ENCODE measurements around the gene SGPP2. TPM values are rescaled to one million over a fixed set of nuclear protein-coding genes. Genes with fewer than 3 reads are reported as not detected.

The SGPP2 gene
- total RNA-seq, 1 experiment from 2014 or later = not detected

GRCh38 chr2:222544661-222545060 lies 120.3 kb downstream of the SGPP2 start:
- Histone ChIP-seq H3K4me3 (no peak overlapping the region), H3K9me3 (replicated peaks) (no peaks in the 10 kb centered on the region), H3K27me3 (replicated peaks) (peaks cover 15% of the 10 kb centered on the region), H3K4me1 (replicated peaks) (no peaks in the 10 kb centered on the region), H3K27ac (no peak overlapping the region), H3K36me3 (no peaks in the 10 kb centered on the region)
- no peak for DNase-seq (ENCODE audit: low read depth in 1 of 2, low spot score in 2 of 2)

DNA sequence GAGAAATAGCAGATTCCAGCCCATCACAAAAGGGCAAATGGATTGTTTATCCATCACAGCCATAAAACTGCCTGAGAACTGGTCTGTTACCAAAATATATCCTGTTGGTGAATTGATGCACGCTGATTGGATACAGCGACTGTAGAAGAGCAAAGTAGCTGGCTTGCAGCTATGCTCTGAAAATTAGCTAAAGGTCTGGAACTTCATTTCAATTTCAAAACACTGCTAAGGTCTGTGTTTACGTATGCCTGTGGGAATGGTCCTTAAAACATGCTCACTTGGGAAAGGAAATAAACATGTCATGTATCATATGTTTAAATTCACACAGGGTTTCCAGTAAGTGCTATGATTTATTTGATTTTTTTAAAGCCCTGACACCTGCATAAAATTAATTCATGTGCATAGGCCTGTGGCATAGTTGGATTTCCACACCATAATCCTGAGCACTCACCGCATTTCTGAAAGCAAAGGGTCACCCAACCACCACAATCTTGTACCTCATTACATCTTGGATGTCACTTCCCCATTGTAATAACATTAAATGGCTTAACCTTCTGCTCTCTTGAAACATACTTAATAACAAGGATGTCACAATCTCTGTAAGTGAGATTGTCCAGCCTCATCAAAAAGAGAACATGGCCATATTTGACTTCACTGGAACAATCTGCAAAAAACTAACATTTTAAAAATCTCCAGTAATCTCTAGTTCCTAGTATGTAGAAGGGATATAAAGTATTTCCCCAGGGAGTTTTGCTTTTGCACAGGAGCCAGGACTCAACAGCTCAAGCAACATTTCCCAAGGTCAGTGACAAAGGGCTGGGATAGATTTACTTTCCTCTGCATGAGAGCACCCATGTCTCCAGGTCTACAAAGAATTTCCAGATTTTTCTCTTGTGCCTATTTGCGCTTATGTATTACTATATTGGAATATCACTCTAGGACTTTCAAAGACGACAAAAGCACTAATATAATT lies 121.8 kb downstream of the SGPP2 start:
- Histone ChIP-seq H3K9me3 (replicated peaks) (no peaks in the 10 kb centered on the region), H3K4me1 (replicated peaks) (no peaks in the 10 kb centered on the region)
- no peak for DNase-seq (ENCODE audit: low read depth in 1 of 2, low spot score in 2 of 2)

DNA sequence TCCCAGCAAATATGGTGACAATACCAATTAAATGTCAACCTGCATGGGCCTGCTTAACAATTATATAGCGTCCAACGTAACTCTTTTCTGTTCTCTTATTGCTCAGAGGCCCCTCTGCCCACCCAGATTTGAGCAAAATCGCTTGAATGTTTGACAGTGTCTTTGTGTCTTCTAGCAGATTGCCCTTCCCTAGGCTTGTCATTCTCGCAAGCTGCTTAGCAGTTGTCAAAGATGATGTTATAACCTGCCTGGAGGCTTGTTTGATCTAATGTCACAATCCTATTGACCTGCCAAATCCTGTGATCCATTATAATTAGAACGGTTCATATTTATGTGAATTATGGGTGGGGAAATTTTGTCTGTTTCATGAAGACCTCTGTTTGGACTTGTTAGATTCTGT lies 122.7 kb downstream of the SGPP2 start:
- no peaks in the 10 kb centered on the region for H3K4me1 ChIP-seq (replicated peaks)

More for the DNA sequence above, 121.8 kb downstream of the SGPP2 start:
- Histone ChIP-seq H3K27me3 (replicated peaks) (peaks cover 15% of the 10 kb centered on the region), H3K4me3 (no peak overlapping the region), H3K27ac (no peak overlapping the region), H3K36me3 (no peaks in the 10 kb centered on the region)

GRCh38 chr2:222548992-222549391 lies 124.6 kb downstream of the SGPP2 start:
- Histone ChIP-seq H3K4me1 (replicated peaks) (no peaks in the 10 kb centered on the region), H3K4me3 (no peak overlapping the region), H3K9me3 (replicated peaks) (no peaks in the 10 kb centered on the region), H3K27me3 (replicated peaks) (peaks cover 7% of the 10 kb centered on the region), H3K36me3 (no peaks in the 10 kb centered on the region), H3K27ac (no peak overlapping the region)
- DNase-seq (ENCODE audit: low read depth in 1 of 2, low spot score in 2 of 2) = no peak

More for the DNA sequence above, 122.7 kb downstream of the SGPP2 start:
- Histone ChIP-seq H3K4me3 (no peak overlapping the region), H3K27ac (no peak overlapping the region), H3K9me3 (replicated peaks) (no peaks in the 10 kb centered on the region), H3K27me3 (replicated peaks) (peaks cover 15% of the 10 kb centered on the region), H3K36me3 (no peaks in the 10 kb centered on the region)
- no peak for DNase-seq (ENCODE audit: low read depth in 1 of 2, low spot score in 2 of 2)

DNA sequence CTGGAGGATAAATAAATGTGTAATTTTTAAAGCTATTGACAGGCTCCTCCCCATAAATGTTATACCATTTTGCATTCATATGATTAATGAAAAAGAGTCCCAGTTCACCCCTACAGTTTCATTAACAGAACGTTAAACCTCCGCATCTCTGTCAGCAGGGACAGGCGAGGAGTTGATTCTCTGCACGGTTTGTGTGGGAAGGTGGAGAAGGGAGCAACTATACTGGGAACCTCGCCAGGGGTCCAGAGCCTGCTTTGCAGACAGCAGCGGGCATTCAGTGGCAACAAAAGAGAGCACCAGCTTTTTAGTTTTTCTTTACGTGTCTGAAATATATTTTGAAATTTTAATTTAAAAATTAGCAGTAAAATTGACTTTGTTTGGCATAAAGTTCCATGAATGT lies 130.2 kb downstream of the SGPP2 start:
- H3K27ac ChIP-seq = no peak overlapping the region
- H3K27me3 ChIP-seq (replicated peaks) = no peaks in the 10 kb centered on the region; the same call in 1 of the 2 replicates
- no peak for DNase-seq (ENCODE audit: low read depth in 1 of 2, low spot score in 2 of 2)
- no peaks in the 10 kb centered on the region for H3K4me1 ChIP-seq (replicated peaks)
- no peaks in the 10 kb centered on the region for H3K36me3 ChIP-seq
- no peaks in the 10 kb centered on the region for H3K9me3 ChIP-seq (replicated peaks)
- H3K4me3 ChIP-seq = no peak overlapping the region

GRCh38 chr2:222561151-222561550 lies 136.8 kb downstream of the SGPP2 start:
- Histone ChIP-seq H3K27me3 (replicated peaks) (no peaks in the 10 kb centered on the region), H3K9me3 (replicated peaks) (no peaks in the 10 kb centered on the region), H3K4me1 (replicated peaks) (no peaks in the 10 kb centered on the region), H3K36me3 (peaks cover under 1% of the 10 kb centered on the region; the same call in 1 of the 2 replicates), H3K4me3 (no peak overlapping the region), H3K27ac (no peak overlapping the region)
- DNase-seq (ENCODE audit: low read depth in 1 of 2, low spot score in 2 of 2) = no peak

- peak in 1 of 2 experiments; percentile 31 for DNase-seq (ENCODE audit: low read depth in 1 of 2, low spot score in 2 of 2)
- H3K9me3 ChIP-seq (replicated peaks) = no peaks in the 10 kb centered on the region
- H3K4me3 ChIP-seq = no peak overlapping the region
- no peak overlapping the region for H3K27ac ChIP-seq
- peaks cover 3% of the 10 kb centered on the region for H3K36me3 ChIP-seq
- no peaks in the 10 kb centered on the region for H3K27me3 ChIP-seq (replicated peaks)
- H3K4me1 ChIP-seq (replicated peaks) = no peaks in the 10 kb centered on the region
These were observed 137.7 kb downstream of the SGPP2 start for GRCh38 chr2:222561817-222562645.

GRCh38 chr2:222563106-222563718 lies 138.9 kb downstream of the SGPP2 start:
- no peak for DNase-seq (ENCODE audit: low read depth in 1 of 2, low spot score in 2 of 2)
- no peaks in the 10 kb centered on the region for H3K4me1 ChIP-seq (replicated peaks)
- H3K27me3 ChIP-seq (replicated peaks) = no peaks in the 10 kb centered on the region
- H3K27ac ChIP-seq = no peak overlapping the region
- no peaks in the 10 kb centered on the region for H3K9me3 ChIP-seq (replicated peaks)
- H3K36me3 ChIP-seq = peaks cover 14% of the 10 kb centered on the region
- no peak overlapping the region for H3K4me3 ChIP-seq

GRCh38 chr2:222563936-222564335 lies 139.6 kb downstream of the SGPP2 start:
- Histone ChIP-seq H3K27ac (no peak overlapping the region), H3K36me3 (peaks cover 20% of the 10 kb centered on the region), H3K4me3 (no peak overlapping the region), H3K27me3 (replicated peaks) (no peaks in the 10 kb centered on the region), H3K9me3 (replicated peaks) (no peaks in the 10 kb centered on the region), H3K4me1 (replicated peaks) (no peaks in the 10 kb centered on the region)
- DNase-seq (ENCODE audit: low read depth in 1 of 2, low spot score in 2 of 2) = no peak

DNA sequence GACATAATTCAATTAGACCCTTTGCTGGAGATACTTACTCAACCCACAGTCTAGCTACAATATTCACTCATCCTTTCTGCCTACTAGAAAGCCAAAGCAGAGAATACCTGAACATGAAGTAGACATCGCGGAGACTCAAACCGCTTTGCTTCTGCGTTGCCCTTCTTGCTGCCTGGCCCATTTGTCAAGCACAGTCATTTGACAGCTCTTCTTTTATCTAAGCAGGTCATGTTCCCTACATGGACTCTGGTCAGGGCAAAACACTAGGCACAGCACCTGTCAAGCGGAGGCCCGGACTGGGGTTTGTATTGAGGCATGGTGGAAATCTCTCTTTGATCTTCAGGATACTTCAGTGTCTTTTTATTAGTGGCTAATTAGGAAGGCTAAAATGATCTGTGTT lies 141.9 kb downstream of the SGPP2 start:
- Histone ChIP-seq H3K9me3 (replicated peaks) (no peaks in the 10 kb centered on the region), H3K4me1 (replicated peaks) (no peaks in the 10 kb centered on the region), H3K27me3 (replicated peaks) (no peaks in the 10 kb centered on the region), H3K36me3 (peaks cover 40% of the 10 kb centered on the region), H3K27ac (no peak overlapping the region), H3K4me3 (no peak overlapping the region)
- no peak for DNase-seq (ENCODE audit: low read depth in 1 of 2, low spot score in 2 of 2)

- Histone ChIP-seq H3K9me3 (replicated peaks) (no peaks in the 10 kb centered on the region), H3K4me1 (replicated peaks) (peaks cover 16% of the 10 kb centered on the region), H3K27ac (no peak overlapping the region), H3K27me3 (replicated peaks) (no peaks in the 10 kb centered on the region), H3K4me3 (no peak overlapping the region), H3K36me3 (peaks cover 54% of the 10 kb centered on the region)
- no peak for DNase-seq (ENCODE audit: low read depth in 1 of 2, low spot score in 2 of 2)
These were observed 144.5 kb downstream of the SGPP2 start for GRCh38 chr2:222568865-222569264.

- no peaks in the 10 kb centered on the region for H3K27me3 ChIP-seq (replicated peaks)
- H3K4me3 ChIP-seq = no peak overlapping the region
- peaks cover 59% of the 10 kb centered on the region for H3K36me3 ChIP-seq
- H3K9me3 ChIP-seq (replicated peaks) = no peaks in the 10 kb centered on the region
- H3K4me1 ChIP-seq (replicated peaks) = peaks cover 17% of the 10 kb centered on the region
- no peak for DNase-seq (ENCODE audit: low read depth in 1 of 2, low spot score in 2 of 2)
- no peak overlapping the region for H3K27ac ChIP-seq
These were observed 145.5 kb downstream of the SGPP2 start for GRCh38 chr2:222569826-222570225.

GRCh38 chr2:222572264-222572721 lies 147.9 kb downstream of the SGPP2 start:
- peaks cover 70% of the 10 kb centered on the region for H3K36me3 ChIP-seq
- peaks cover 17% of the 10 kb centered on the region for H3K4me1 ChIP-seq (replicated peaks)

More at GRCh38 chr2:222572264-222572721, 147.9 kb downstream of the SGPP2 start:
- H3K4me3 ChIP-seq = no peak overlapping the region
- no peak for DNase-seq (ENCODE audit: low read depth in 1 of 2, low spot score in 2 of 2)
- H3K27ac ChIP-seq = peak overlapping the region; percentile 31
- H3K9me3 ChIP-seq (replicated peaks) = no peaks in the 10 kb centered on the region
- H3K27me3 ChIP-seq (replicated peaks) = no peaks in the 10 kb centered on the region
